ENCODE results near the gene SMIM22. TPM values are rescaled to one million over a fixed set of nuclear protein-coding genes. Genes with fewer than 3 reads are reported as not detected.

Gene SMIM22
- total and polyA plus RNA-seq, 10 donors = not detected

GRCh38 chr16:4799171-4799855 lies 4.1 kb downstream of the SMIM22 start:
- Histone ChIP-seq H3K9me3 (no peaks in the 10 kb centered on the region), H3K4me3 (no peak overlapping the region), H3K4me1 (peaks cover 19 to 39% (median 33%) of the 10 kb centered on the region in 6 donors), H3K36me3 (peaks cover 0 to 61% (median 19%) of the 10 kb centered on the region in 6 donors), H3K27me3 (replicated peaks in 1 of 7) (no peaks in the 10 kb centered on the region), H3K27ac (peak overlapping the region in 2 of 8 donors; percentile 91 to 92)
- intact Hi-C loops (cut with DNase I; ENCODE audit: low total_unique reads) = no loop called here
- no peak for DNase-seq
- TF ChIP-seq POLR2AphosphoS5 (IDR thresholded peaks at IDR 0.05) (no peak), POLR2A (IDR thresholded peaks at IDR 0.05) (no peak), CTCF (IDR thresholded peaks at IDR 0.05 in 8 of 11, conservative IDR thresholded peaks at IDR 0.05 in 3 of 11) (no peak)
- 88 to 97% (median 93%) methylated on average over 18 to 19 of the region's 19 CpGs for WGBS, 5 donors

- 31 to 55% (median 38%) methylated on average over 9 to 17 of the region's 17 CpGs for WGBS, 5 donors
- peak; percentile 91 for DNase-seq
- Histone ChIP-seq H3K36me3 (peaks cover 0 to 64% (median 31%) of the 10 kb centered on the region in 6 donors), H3K4me3 (peak overlapping the region in 4 of 8 donors; percentile 7 to 98 (median 87)), H3K27me3 (replicated peaks in 1 of 7) (no peaks in the 10 kb centered on the region), H3K4me1 (peaks cover 19 to 42% (median 33%) of the 10 kb centered on the region in 6 donors), H3K27ac (peak overlapping the region in 6 of 8 donors; percentile 55 to 95 (median 91)), H3K9me3 (no peaks in the 10 kb centered on the region)
- intact Hi-C loops (cut with DNase I; ENCODE audit: low total_unique reads) = loop anchor here (5.0 kb wide), 1 partner anchor 33 kb away; the partner anchor contains the start of gene ZNF500
- TF ChIP-seq CTCF (IDR thresholded peaks at IDR 0.05 in 8 of 11, conservative IDR thresholded peaks at IDR 0.05 in 3 of 11) = no peak
- TF ChIP-seq POLR2AphosphoS5 (IDR thresholded peaks at IDR 0.05) = peak; percentile 63 to 81 (median 79)
Observed at GRCh38 chr16:4800290-4801041, 5.3 kb downstream of the SMIM22 start.

GRCh38 chr16:4801051-4801961 lies 6.1 kb downstream of the SMIM22 start:
- TF ChIP-seq POLR2A (IDR thresholded peaks at IDR 0.05) (no peak), POLR2AphosphoS5 (IDR thresholded peaks at IDR 0.05) (no peak), CTCF (IDR thresholded peaks at IDR 0.05 in 8 of 11, conservative IDR thresholded peaks at IDR 0.05 in 3 of 11) (no peak)
- peak; percentile 81 for DNase-seq
- Histone ChIP-seq H3K27me3 (replicated peaks in 1 of 7) (no peaks in the 10 kb centered on the region), H3K9me3 (no peaks in the 10 kb centered on the region), H3K36me3 (peaks cover 0 to 64% (median 39%) of the 10 kb centered on the region in 6 donors), H3K27ac (peak overlapping the region; percentile 74 to 95 (median 90)), H3K4me3 (peak overlapping the region; percentile 55 to 99 (median 93)), H3K4me1 (peaks cover 19 to 42% (median 33%) of the 10 kb centered on the region in 6 donors)
- 54 to 66% (median 58%) methylated on average over 25 to 29 of the region's 29 CpGs for WGBS, 5 donors
- intact Hi-C loops (cut with DNase I; ENCODE audit: low total_unique reads) = loop anchor here (5.0 kb wide), 1 partner anchor 34 kb away; the partner anchor contains the start of gene ZNF500
